BJ (cell line): Measurements from ENCODE around the gene KRTAP10-2. TPM values are rescaled to one million over a fixed set of nuclear protein-coding genes. Genes with fewer than 3 reads are reported as not detected.

ENCODE experiments used
- CTCF ChIA-PET: fragments of 350-600 bp; formaldehyde crosslinking; extraction: SDS; loops from one replicate; lab custom pipeline; 2021; ENCODE audit warnings: antibody characterized with exemption, inconsistent platforms; lab: Yijun Ruan, JAX
- POLR2A ChIA-PET: fragments of 300-600 bp; sonication (Branson Sonifier 250); formaldehyde crosslinking; extraction: SDS; loops from one replicate; lab custom pipeline; 2021; ENCODE audit warnings: antibody characterized with exemption; lab: Charles Lee
- DNase-seq: peaks from one replicate; pipeline ENCODE4 v3.0.0-alpha.2; 2011; ENCODE audit warnings: low read depth
- H3K27me3 ChIP-seq: 2 replicates; pipeline ENCODE4 v1.6.0; 2011; ENCODE audit warnings: low read length; ENCODE audit not compliant: control insufficient read depth, insufficient read depth
- H3K36me3 ChIP-seq: 2 replicates; pipeline ENCODE4 v1.5.1; 2011; ENCODE audit warnings: low read length; ENCODE audit not compliant: control insufficient read depth, insufficient read depth
- H3K4me3 ChIP-seq: 2 replicates; pipeline ENCODE4 v1.5.1; 2011; ENCODE audit warnings: low read depth, mild to moderate bottlenecking, control low read depth, low read length
- CTCF ChIP-seq: IDR thresholded peaks from 2 replicates; pipeline ENCODE4 v1.5.1; 2011; ENCODE audit warnings: low read depth, mild to moderate bottlenecking, control low read depth, inconsistent platforms, low read length, moderate library complexity; ENCODE audit not compliant: insufficient read depth
- polyA plus RNA-seq: library from polyadenylated mRNA; depleted of rRNA; stranded (reverse); fragments of >200 nt; gene quantifications from 2 replicates; pipeline ENCODE4 v1.2.3, GENCODE V29; 2011

The KRTAP10-2 gene
- polyA plus RNA-seq, 1 experiment, result not detected

GRCh38 chr21:44521928-44522752 is 29.2 kb downstream of the KRTAP10-2 start:
- Histone ChIP-seq H3K27me3 (no peaks in the 10 kb centered on the region), H3K4me3 (no peak overlapping the region), H3K36me3 (no peaks in the 10 kb centered on the region)
- no peak for TF ChIP-seq CTCF
- ChIA-PET CTCF (interaction anchor here (0.9 kb wide), 1 partner anchor 24 kb away, joined by 3 read pairs; no protein-coding TSS in a partner anchor), POLR2A (no interaction called here)
- no peak for DNase-seq

- POLR2A ChIA-PET, result no interaction called here
- no peak for TF ChIP-seq CTCF
These were observed 29.9 kb downstream of the KRTAP10-2 start for GRCh38 chr21:44521301-44521927.

GRCh38 chr21:44520326-44521300 is 30.7 kb downstream of the KRTAP10-2 start:
- no peaks in the 10 kb centered on the region for H3K36me3 ChIP-seq
- H3K27me3 ChIP-seq, result no peaks in the 10 kb centered on the region
- CTCF ChIA-PET, result interaction anchor here (0.5 kb wide), 1 partner anchor 30 kb away, joined by 3 read pairs; no protein-coding TSS in a partner anchor
- no peak for TF ChIP-seq CTCF
- no peak overlapping the region for H3K4me3 ChIP-seq
- POLR2A ChIA-PET, result no interaction called here
- DNase-seq, result no peak

More at GRCh38 chr21:44521301-44521927, 29.9 kb downstream of the KRTAP10-2 start:
- Histone ChIP-seq H3K36me3 (no peaks in the 10 kb centered on the region), H3K4me3 (no peak overlapping the region), H3K27me3 (no peaks in the 10 kb centered on the region)
- CTCF ChIA-PET, result no interaction called here
- DNase-seq, result no peak

- CTCF ChIA-PET, result interaction anchor here (0.5 to 0.6 kb wide), 2 partner anchors 29 to 252 kb away, joined by 3 read pairs; no protein-coding TSS in a partner anchor
- no peaks in the 10 kb centered on the region for H3K36me3 ChIP-seq
- POLR2A ChIA-PET, result no interaction called here
- H3K4me3 ChIP-seq, result no peak overlapping the region
- no peak for TF ChIP-seq CTCF
- no peaks in the 10 kb centered on the region for H3K27me3 ChIP-seq
- no peak for DNase-seq
These were observed 31.7 kb downstream of the KRTAP10-2 start for GRCh38 chr21:44519346-44520325.
